ENCODE data around the gene MRPS18A.

The MRPS18A gene

DNA sequence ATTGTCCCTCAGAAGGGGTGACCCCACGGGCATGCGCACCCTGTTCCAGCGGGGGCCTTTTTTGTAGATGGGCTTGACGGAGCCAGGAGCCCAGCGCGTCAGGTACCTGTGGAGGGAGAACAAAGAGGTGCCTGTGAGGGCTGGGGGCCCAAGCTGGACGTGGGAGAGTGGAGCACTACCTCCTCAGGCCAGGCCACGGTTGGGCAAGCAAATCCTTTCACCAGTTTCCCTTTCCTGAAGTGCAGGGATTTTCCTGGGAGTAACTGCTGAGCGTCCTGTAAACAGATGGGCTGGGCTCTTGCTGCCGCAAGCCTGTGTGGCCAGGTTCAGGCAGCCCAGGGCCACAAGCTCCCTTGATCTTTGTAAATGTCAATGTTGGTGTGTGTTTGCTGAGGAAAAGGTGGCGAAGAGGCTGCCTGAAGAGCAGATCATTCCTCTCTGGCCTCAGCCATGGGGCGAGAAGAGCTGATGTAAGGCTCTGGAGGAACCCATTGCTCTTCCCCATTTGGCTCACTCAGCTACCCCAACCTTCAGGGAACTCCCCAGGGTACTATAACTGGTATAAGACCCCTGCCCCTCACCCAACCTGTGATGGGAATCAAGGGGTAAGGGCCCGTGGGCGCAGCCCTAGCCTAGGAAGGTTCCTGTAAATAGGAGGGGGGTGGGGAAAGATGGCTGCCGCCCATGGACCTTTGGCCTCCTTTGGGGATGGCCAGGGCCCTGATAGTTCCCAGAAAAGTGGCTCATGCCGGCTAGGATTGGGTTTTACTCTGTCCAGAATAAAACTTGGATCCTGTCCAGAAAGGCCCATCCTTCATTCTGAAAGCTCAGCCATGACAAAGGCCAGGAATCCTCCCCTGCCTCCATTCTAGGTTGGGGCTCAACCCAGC is 15.5 kb downstream of the MRPS18A start:
- Histone ChIP-seq H2BK12ac (ENCODE audit: low read length) (no peak overlapping the region), H2BK15ac (ENCODE audit: low read length) (no peak overlapping the region), H3K14ac (ENCODE audit: low read length) (no peak overlapping the region), H3K9ac (ENCODE audit: low read depth, low read length, poor library complexity) (no peak overlapping the region), H3K4ac (ENCODE audit: low read length) (no peak overlapping the region), H4K91ac (ENCODE audit: low read depth, low read length, poor library complexity) (no peak overlapping the region), H3K27ac (replicated peaks; ENCODE audit: low read length) (no peak overlapping the region), H4K8ac (ENCODE audit: low read depth, low read length) (no peak overlapping the region), H2AFZ (ENCODE audit: low read length) (no peak overlapping the region), H3K18ac (ENCODE audit: low read length) (no peak overlapping the region), H3K9me3 (replicated peaks in 1 of 2; ENCODE audit: control insufficient read depth in 2 of 2, insufficient read depth in 1 of 2, low read depth in 1 of 2, low read length in 2 of 2) (no peaks in the 10 kb centered on the region), H3K23ac (ENCODE audit: low read depth, low read length, poor library complexity) (no peak overlapping the region), H3K79me1 (ENCODE audit: low read depth, low read length) (no peaks in the 10 kb centered on the region), H2BK5ac (ENCODE audit: low read length) (no peak overlapping the region), H3K27me3 (ENCODE audit: control insufficient read depth in 3 of 3, insufficient read depth in 3 of 3, low read depth in 1 of 3, low read length in 3 of 3) (peaks cover 0 to 2% (median 0%) of the 10 kb centered on the region in 3 experiments), H3K4me2 (ENCODE audit: insufficient read depth, low read length, poor library complexity, severe bottlenecking) (no peak overlapping the region), H3K4me1 (ENCODE audit: control insufficient read depth in 2 of 2, insufficient read depth in 1 of 2, low read depth in 1 of 2, low read length in 2 of 2) (peaks cover 9 to 27% of the 10 kb centered on the region in 2 donors), H3K4me3 (ENCODE audit: low read length in 2 of 2) (no peak overlapping the region), H3K36me3 (replicated peaks in 1 of 2; ENCODE audit: control insufficient read depth in 2 of 2, insufficient read depth in 2 of 2, low read length in 2 of 2) (peaks cover 27 to 67% of the 10 kb centered on the region in 2 donors), H2AK5ac (ENCODE audit: low read depth, low read length) (no peak overlapping the region), H2BK120ac (ENCODE audit: low read depth, low read length) (no peak overlapping the region)
- WGBS, 2 donors (ENCODE audit: extremely low coverage in 2 of 2, insufficient read length in 2 of 2, insufficient replicate concordance in 1 of 2): no CpG with 5 or more reads among the region's 16 CpGs
- DNase-seq (ENCODE audit: low spot score): no peak

DNA sequence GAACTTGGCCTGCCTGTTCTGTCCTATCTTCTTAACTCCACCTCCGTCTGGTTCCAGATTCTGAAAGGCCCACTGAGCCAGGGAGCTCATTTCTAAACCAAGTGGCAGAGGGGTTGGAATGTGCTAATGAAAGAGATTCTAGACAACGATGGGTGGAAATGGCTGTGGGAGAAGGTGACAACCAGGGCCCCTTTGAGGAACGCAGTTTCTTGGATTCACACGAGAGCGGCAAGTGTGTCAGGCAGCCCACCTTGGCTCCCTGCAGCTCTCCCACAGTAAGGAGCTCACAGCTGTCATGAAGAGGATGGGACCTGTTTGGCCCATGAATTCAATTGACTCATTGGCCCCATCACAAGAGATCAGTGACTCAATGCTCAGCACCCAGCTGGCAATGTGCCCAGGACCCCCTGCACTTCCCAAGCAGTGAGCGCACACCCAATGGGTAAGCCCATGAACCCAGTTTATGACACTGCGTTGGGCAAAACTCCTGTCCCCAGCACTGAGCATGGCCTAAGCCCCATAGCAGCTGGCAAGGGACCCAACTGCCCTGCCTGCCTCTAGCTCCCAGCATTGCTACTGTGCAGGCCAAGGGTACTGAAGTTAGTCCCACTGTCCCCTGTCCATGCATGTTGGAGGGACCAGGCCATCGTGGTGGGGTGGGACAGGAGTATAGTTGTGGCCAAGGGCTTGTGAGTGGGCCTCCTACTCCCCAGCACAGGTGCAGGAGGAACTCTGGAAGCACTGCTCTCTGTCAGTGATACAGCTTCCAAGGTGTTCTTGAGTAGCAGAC is 16.4 kb downstream of the MRPS18A start:
- H2BK5ac ChIP-seq (ENCODE audit: low read length): no peak overlapping the region
- no peak overlapping the region for H3K4me2 ChIP-seq (ENCODE audit: insufficient read depth, low read length, poor library complexity, severe bottlenecking)

DNA sequence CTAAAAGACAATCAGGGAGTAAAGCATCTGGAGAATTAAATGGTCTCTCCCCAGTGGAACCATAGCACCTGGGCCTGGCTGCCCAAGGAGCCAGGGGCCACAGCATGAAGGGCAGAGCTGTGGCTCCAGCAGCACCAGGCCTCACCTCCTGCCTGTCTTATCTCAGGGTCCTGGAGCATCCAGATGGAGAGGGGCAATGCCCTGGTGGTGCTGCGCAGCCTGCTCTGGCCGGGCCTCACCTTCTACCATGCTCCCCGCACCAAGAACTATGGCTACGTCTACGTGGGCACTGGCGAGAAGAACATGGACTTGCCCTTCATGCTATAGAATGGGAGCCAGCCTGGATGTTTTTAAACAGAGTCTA is 17.0 kb downstream of the MRPS18A start:
- H2BK12ac ChIP-seq (ENCODE audit: low read length): no peak overlapping the region
- no peak overlapping the region for H3K4ac ChIP-seq (ENCODE audit: low read length)
- H3K27ac ChIP-seq (replicated peaks; ENCODE audit: low read length): no peak overlapping the region
- no peak overlapping the region for H3K14ac ChIP-seq (ENCODE audit: low read length)
- no peak overlapping the region for H3K23ac ChIP-seq (ENCODE audit: low read depth, low read length, poor library complexity)
- H3K9me3 ChIP-seq (replicated peaks in 1 of 2; ENCODE audit: control insufficient read depth in 2 of 2, insufficient read depth in 1 of 2, low read depth in 1 of 2, low read length in 2 of 2): no peaks in the 10 kb centered on the region
- no peak for DNase-seq (ENCODE audit: low spot score)
- no peak overlapping the region for H2BK120ac ChIP-seq (ENCODE audit: low read depth, low read length)
- no peak overlapping the region for H3K4me2 ChIP-seq (ENCODE audit: insufficient read depth, low read length, poor library complexity, severe bottlenecking)
- no peak overlapping the region for H3K18ac ChIP-seq (ENCODE audit: low read length)
- no peaks in the 10 kb centered on the region for H3K79me1 ChIP-seq (ENCODE audit: low read depth, low read length)
- peaks cover 27 to 54% of the 10 kb centered on the region in 2 donors for H3K36me3 ChIP-seq (replicated peaks in 1 of 2; ENCODE audit: control insufficient read depth in 2 of 2, insufficient read depth in 2 of 2, low read length in 2 of 2)
- no peak overlapping the region for H3K9ac ChIP-seq (ENCODE audit: low read depth, low read length, poor library complexity)
- H3K27me3 ChIP-seq (ENCODE audit: control insufficient read depth in 3 of 3, insufficient read depth in 3 of 3, low read depth in 1 of 3, low read length in 3 of 3): peaks cover 0 to 2% (median 0%) of the 10 kb centered on the region in 3 experiments
- H2BK5ac ChIP-seq (ENCODE audit: low read length): no peak overlapping the region
- no peak overlapping the region for H2AFZ ChIP-seq (ENCODE audit: low read length)
- H2BK15ac ChIP-seq (ENCODE audit: low read length): no peak overlapping the region
- H3K4me1 ChIP-seq (ENCODE audit: control insufficient read depth in 2 of 2, insufficient read depth in 1 of 2, low read depth in 1 of 2, low read length in 2 of 2): peaks cover 9 to 28% of the 10 kb centered on the region in 2 donors
- no peak overlapping the region for H4K8ac ChIP-seq (ENCODE audit: low read depth, low read length)
- no peak overlapping the region for H4K91ac ChIP-seq (ENCODE audit: low read depth, low read length, poor library complexity)
- no peak overlapping the region for H3K4me3 ChIP-seq (ENCODE audit: low read length in 2 of 2)
- WGBS, 2 donors (ENCODE audit: extremely low coverage in 2 of 2, insufficient read length in 2 of 2, insufficient replicate concordance in 1 of 2): no CpG with 5 or more reads among the region's 6 CpGs
- H2AK5ac ChIP-seq (ENCODE audit: low read depth, low read length): no peak overlapping the region

More for the DNA sequence above, 16.4 kb downstream of the MRPS18A start:
- no peak overlapping the region for H2BK120ac ChIP-seq (ENCODE audit: low read depth, low read length)
- H3K36me3 ChIP-seq (replicated peaks in 1 of 2; ENCODE audit: control insufficient read depth in 2 of 2, insufficient read depth in 2 of 2, low read length in 2 of 2): peaks cover 27 to 59% of the 10 kb centered on the region in 2 donors
- H3K4me1 ChIP-seq (ENCODE audit: control insufficient read depth in 2 of 2, insufficient read depth in 1 of 2, low read depth in 1 of 2, low read length in 2 of 2): peaks cover 9 to 28% of the 10 kb centered on the region in 2 donors
- whole genome bisulfite sequencing, 2 donors (ENCODE audit: extremely low coverage in 2 of 2, insufficient read length in 2 of 2, insufficient replicate concordance in 1 of 2): no CpG with 5 or more reads among the region's 8 CpGs
- DNase-seq (ENCODE audit: low spot score): no peak
- H4K91ac ChIP-seq (ENCODE audit: low read depth, low read length, poor library complexity): no peak overlapping the region
- no peak overlapping the region for H3K4me3 ChIP-seq (ENCODE audit: low read length in 2 of 2)
- no peak overlapping the region for H3K9ac ChIP-seq (ENCODE audit: low read depth, low read length, poor library complexity)
- H3K27me3 ChIP-seq (ENCODE audit: control insufficient read depth in 3 of 3, insufficient read depth in 3 of 3, low read depth in 1 of 3, low read length in 3 of 3): peaks cover 0 to 2% (median 0%) of the 10 kb centered on the region in 3 experiments
- H3K9me3 ChIP-seq (replicated peaks in 1 of 2; ENCODE audit: control insufficient read depth in 2 of 2, insufficient read depth in 1 of 2, low read depth in 1 of 2, low read length in 2 of 2): no peaks in the 10 kb centered on the region
- H3K27ac ChIP-seq (replicated peaks; ENCODE audit: low read length): no peak overlapping the region
- no peak overlapping the region for H2BK15ac ChIP-seq (ENCODE audit: low read length)
- no peak overlapping the region for H2AK5ac ChIP-seq (ENCODE audit: low read depth, low read length)
- no peak overlapping the region for H3K4ac ChIP-seq (ENCODE audit: low read length)
- no peaks in the 10 kb centered on the region for H3K79me1 ChIP-seq (ENCODE audit: low read depth, low read length)
- peak overlapping the region; percentile 47 for H3K23ac ChIP-seq (ENCODE audit: low read depth, low read length, poor library complexity)
- H4K8ac ChIP-seq (ENCODE audit: low read depth, low read length): no peak overlapping the region
- H3K14ac ChIP-seq (ENCODE audit: low read length): no peak overlapping the region
- H2BK12ac ChIP-seq (ENCODE audit: low read length): no peak overlapping the region
- no peak overlapping the region for H2AFZ ChIP-seq (ENCODE audit: low read length)
- H3K18ac ChIP-seq (ENCODE audit: low read length): no peak overlapping the region

All from neuronal stem cell (in vitro differentiated cells).